H1 (cell line): Measurements from ENCODE around the gene NME9. TPM values are rescaled to one million over a fixed set of nuclear protein-coding genes. Genes with fewer than 3 reads are reported as not detected.

Source experiments
- CTCF ChIA-PET: fragments of 300-600 bp; sonication (Branson Sonifier 250); formaldehyde crosslinking; loops from one replicate; lab custom pipeline; 2021; ENCODE audit not compliant: partially characterized antibody; lab: Charles Lee
- POLR2A ChIA-PET: fragments of 300-600 bp; sonication (Branson Sonifier 250); formaldehyde crosslinking; loops from one replicate; lab custom pipeline; 2021; ENCODE audit warnings: inconsistent platforms; ENCODE audit not compliant: partially characterized antibody; lab: Charles Lee
- DNase-seq, 2 experiments: peaks; one replicate each; pipeline versions ENCODE4 v3.0.0 to v3.0.0-alpha.2; 2010 to 2022; ENCODE audit warnings: low spot score in 2 of 2, low read depth in 1 of 2, mixed read lengths in 1 of 2
- FAIRE-seq: peaks from 2 replicates; lab custom pipeline; 2011; peaks lifted over from hg19 to GRCh38; lab: Jason Lieb, UNC
- H2AFZ ChIP-seq: 2 replicates; pipeline ENCODE4 v1.8.1; 2012; ENCODE audit warnings: low read length, inconsistent platforms
- H2AK5ac ChIP-seq: 2 replicates; pipeline ENCODE4 v1.6.1; 2013; ENCODE audit warnings: low read depth, low read length
- H2BK120ac ChIP-seq: replicated peaks from 2 replicates; pipeline ENCODE3; 2013; ENCODE audit warnings: low read depth, low read length, inconsistent platforms
- H2BK12ac ChIP-seq: 2 replicates; pipeline ENCODE4 v1.6.1; 2013; ENCODE audit warnings: low read depth, low read length
- H2BK15ac ChIP-seq: 2 replicates; pipeline ENCODE4 v1.6.1; 2013; ENCODE audit warnings: low read length
- H2BK20ac ChIP-seq: 2 replicates; pipeline ENCODE4 v1.6.1; 2013; ENCODE audit warnings: low read length
- H2BK5ac ChIP-seq: 2 replicates; pipeline ENCODE4 v1.6.1; 2013; ENCODE audit warnings: low read depth, low read length
- H3K14ac ChIP-seq: 2 replicates; pipeline ENCODE4 v1.6.1; 2013; ENCODE audit warnings: inconsistent platforms; ENCODE audit not compliant: insufficient read length
- H3K18ac ChIP-seq: 2 replicates; pipeline ENCODE4 v1.6.1; 2013; ENCODE audit warnings: low read length; ENCODE audit errors: extremely low read depth
- H3K23ac ChIP-seq: 2 replicates; pipeline ENCODE4 v1.6.1; 2013; ENCODE audit warnings: inconsistent platforms; ENCODE audit not compliant: insufficient read length
- H3K23me2 ChIP-seq: 2 replicates; pipeline ENCODE4 v1.6.1; 2013; ENCODE audit warnings: low read depth, low read length
- H3K27ac ChIP-seq: 2 replicates; pipeline ENCODE4 v1.6.1; 2011; ENCODE audit warnings: low read depth, low read length, inconsistent platforms
- H3K27me3 ChIP-seq, 4 experiments: replicated peaks in 1 of 4; 1 replicate in 1 of 4; 2 replicates in 3 of 4; pipeline versions ENCODE4 v1.6.1 to v1.8.1; 2011 to 2013; ENCODE audit warnings: low read length in 3 of 4, mild to moderate bottlenecking in 3 of 4, inconsistent platforms in 2 of 4, mixed read lengths in 2 of 4, moderate library complexity in 1 of 4; ENCODE audit not compliant: control insufficient read depth in 3 of 4, insufficient read depth in 3 of 4; ENCODE audit errors: extremely low read depth in 1 of 4
- H3K36me3 ChIP-seq, 4 experiments: 2 replicates each; pipeline versions ENCODE4 v1.6.1 to v1.8.1; 2011 to 2013; ENCODE audit warnings: mild to moderate bottlenecking in 4 of 4, low read length in 3 of 4, moderate library complexity in 2 of 4, control low read depth in 1 of 4, inconsistent platforms in 1 of 4; ENCODE audit not compliant: insufficient read depth in 4 of 4, control insufficient read depth in 2 of 4
- H3K4ac ChIP-seq: replicated peaks from 2 replicates; pipeline ENCODE3; 2013; ENCODE audit warnings: low read length, low read depth, mixed read lengths, inconsistent platforms; ENCODE audit not compliant: insufficient read length
- H3K4me1 ChIP-seq, 4 experiments: replicated peaks in 1 of 4; 1 replicate in 1 of 4; 2 replicates in 3 of 4; pipeline versions ENCODE4 v1.6.1 to v1.8.1; 2011 to 2013; ENCODE audit warnings: low read length in 3 of 4, inconsistent platforms in 2 of 4, mixed read lengths in 1 of 4; ENCODE audit not compliant: insufficient read depth in 4 of 4, control insufficient read depth in 3 of 4
- H3K4me2 ChIP-seq, 2 experiments: 2 replicates each; pipeline versions ENCODE4 v1.6.1 to v1.8.1; 2011 to 2013; ENCODE audit warnings: low read depth in 2 of 2, low read length in 2 of 2, control low read depth in 1 of 2, inconsistent platforms in 1 of 2, mild to moderate bottlenecking in 1 of 2; ENCODE audit not compliant: insufficient read depth in 1 of 2
- H3K4me3 ChIP-seq, 4 experiments: fragments of 200-600, 300-600 bp in 1 of 4; sonication (generic), shearing (Covaris generic), sonication (Bioruptor Twin) in 1 of 4; 2 replicates each; pipeline versions ENCODE4 v1.5.1 to v1.8.1; 2011 to 2016; ENCODE audit warnings: low read length in 4 of 4, low read depth in 3 of 4, control low read depth in 2 of 4, inconsistent platforms in 2 of 4, mild to moderate bottlenecking in 2 of 4, mixed read lengths in 1 of 4, moderate library complexity in 1 of 4; ENCODE audit not compliant: insufficient read depth in 2 of 4; ENCODE audit errors: extremely low read depth in 1 of 4
- H3K56ac ChIP-seq: replicated peaks from 2 replicates; pipeline ENCODE3; 2013; ENCODE audit warnings: low read depth, mild to moderate bottlenecking, mixed read lengths, low read length, inconsistent platforms; ENCODE audit not compliant: insufficient read length
- H3K79me1 ChIP-seq: 2 replicates; pipeline ENCODE4 v1.6.1; 2013; ENCODE audit warnings: low read depth, low read length, control low read depth
- H3K79me2 ChIP-seq, 2 experiments: 2 replicates each; pipeline versions ENCODE4 v1.6.1 to v1.8.1; 2012 to 2013; ENCODE audit warnings: low read length in 2 of 2, mild to moderate bottlenecking in 2 of 2, inconsistent platforms in 1 of 2; ENCODE audit not compliant: insufficient read depth in 2 of 2, control insufficient read depth in 1 of 2
- H3K9ac ChIP-seq, 4 experiments: replicated peaks in 1 of 4; 1 replicate in 1 of 4; 2 replicates in 3 of 4; pipeline versions ENCODE4 v1.6.1 to v1.8.1; 2011 to 2013; ENCODE audit warnings: low read depth in 3 of 4, low read length in 3 of 4, control low read depth in 2 of 4, mild to moderate bottlenecking in 2 of 4, moderate library complexity in 2 of 4, inconsistent platforms in 1 of 4; ENCODE audit errors: extremely low read depth in 1 of 4
- H3K9me3 ChIP-seq, 2 experiments: 2 replicates each; pipeline versions ENCODE4 v1.6.1 to v1.8.1; 2012 to 2013; ENCODE audit warnings: mild to moderate bottlenecking in 2 of 2, moderate library complexity in 2 of 2, control low read depth in 1 of 2, inconsistent platforms in 1 of 2, low read depth in 1 of 2, low read length in 1 of 2, mixed read lengths in 1 of 2; ENCODE audit not compliant: insufficient read depth in 2 of 2
- H4K20me1 ChIP-seq, 2 experiments: replicated peaks in 1 of 2; 2 replicates each; pipeline versions ENCODE3 to v1.8.1; 2011 to 2013; ENCODE audit warnings: inconsistent platforms in 2 of 2, low read length in 2 of 2, mild to moderate bottlenecking in 1 of 2; ENCODE audit not compliant: insufficient read depth in 2 of 2, control insufficient read depth in 1 of 2
- H4K5ac ChIP-seq: 2 replicates; pipeline ENCODE4 v1.6.1; 2013; ENCODE audit warnings: low read length, low read depth, mixed read lengths, inconsistent platforms; ENCODE audit not compliant: insufficient read length
- H4K8ac ChIP-seq: 2 replicates; pipeline ENCODE4 v1.8.0; 2013; ENCODE audit warnings: mild to moderate bottlenecking, moderate library complexity, low read length, inconsistent platforms; ENCODE audit not compliant: insufficient read depth; ENCODE audit errors: extremely low read depth
- H4K91ac ChIP-seq: replicated peaks from 2 replicates; pipeline ENCODE3; 2013; ENCODE audit warnings: low read length, mixed read lengths, inconsistent platforms; ENCODE audit not compliant: insufficient read length
- CHD2 ChIP-seq: IDR thresholded peaks from 2 replicates; pipeline ENCODE4 v1.6.1; 2012; ENCODE audit warnings: low read length, improper control_type of control experiment
- EZH2 ChIP-seq: fragments of 200-600 bp; sonication (generic); IDR thresholded peaks from 2 replicates; pipeline ENCODE4 v1.7.1; 2012; ENCODE audit warnings: low read depth, mild to moderate bottlenecking, moderate library complexity, low read length, inconsistent platforms; ENCODE audit not compliant: severe bottlenecking
- HDAC6 ChIP-seq: IDR thresholded peaks from one replicate; pipeline ENCODE4 v1.7.1; 2012; ENCODE audit warnings: low read depth, mild to moderate bottlenecking, inconsistent platforms, low read length, moderate library complexity
- KDM5A ChIP-seq: fragments of 200-600 bp; IDR thresholded peaks from 2 replicates; pipeline ENCODE4 v1.7.1; 2012; ENCODE audit warnings: mild to moderate bottlenecking, low read length, inconsistent platforms, mixed read lengths
- RXRA ChIP-seq: IDR thresholded peaks from 2 replicates; pipeline ENCODE4 v1.6.1; 2011; ENCODE audit warnings: low read depth, mild to moderate bottlenecking, low read length, moderate library complexity; ENCODE audit not compliant: insufficient read depth
- YY1 ChIP-seq: IDR thresholded peaks from 2 replicates; pipeline ENCODE4 v1.6.1; 2011; ENCODE audit warnings: low read depth, mild to moderate bottlenecking, low read length
- WGBS, 2 experiments: shearing (Covaris generic) in 1 of 2; methylation state at CpG; one replicate each; pipeline versions ENCODE4 v1.1.6 to v1.1.7; 2013 to 2015; ENCODE audit warnings: low lambda C conversion rate in 2 of 2, mixed read lengths in 2 of 2, inconsistent platforms in 1 of 2, low coverage in 1 of 2, missing lambda C conversion rate in 1 of 2; ENCODE audit not compliant: insufficient replicate concordance in 2 of 2, insufficient coverage in 1 of 2, insufficient read length in 1 of 2; ENCODE audit errors: extremely low coverage in 1 of 2, missing lambda C conversion rate in 1 of 2; 5-methylcytosine and 5-hydroxymethylcytosine counted together
- polyA plus RNA-seq, 7 experiments: library from polyadenylated mRNA; depleted of rRNA in 3 of 7; stranded (reverse) in 5 of 7; unstranded in 2 of 7; fragments of >200 nt in 5 of 7; fragments of 200-250 nt in 2 of 7; gene quantifications; 1 replicate in 5 of 7; 2 replicates in 1 of 7; 4 replicates in 1 of 7; pipeline versions ENCODE4 v1.2.1 to v1.2.3, GENCODE V29; 2011 to 2013; ENCODE audit warnings: missing spikeins in 2 of 7, mixed read lengths in 2 of 7
- total RNA-seq: library from RNA; stranded (reverse); fragmentation: NEBNext Ultra II Directional; extraction: Animal tissue kit (Norgen Biotek cat#: 25700); gene quantifications from 2 replicates; pipeline ENCODE4 v1.2.1, GENCODE V29; 2021
- TF ChIP-seq, protein P1 (sequence below): IDR thresholded peaks from 2 replicates; pipeline ENCODE4 v1.6.1; 2011; ENCODE audit warnings: low read depth, mild to moderate bottlenecking, low read length; ENCODE audit not compliant: insufficient read depth
- TF ChIP-seq, protein P2 (sequence below): IDR thresholded peaks from 2 replicates; pipeline ENCODE4 v1.6.1; 2012; ENCODE audit warnings: low read length, inconsistent platforms
- TF ChIP-seq, protein P3 (sequence below): IDR thresholded peaks from 2 replicates; pipeline ENCODE4 v1.6.1; 2012; ENCODE audit warnings: inconsistent platforms

NME9 gene
- total and polyA plus RNA-seq, 2 of the 8 experiments (the other 6 are each of a cell fraction or from before 2014, with no cell fraction given): 0.11 TPM; not detected in 1

DNA sequence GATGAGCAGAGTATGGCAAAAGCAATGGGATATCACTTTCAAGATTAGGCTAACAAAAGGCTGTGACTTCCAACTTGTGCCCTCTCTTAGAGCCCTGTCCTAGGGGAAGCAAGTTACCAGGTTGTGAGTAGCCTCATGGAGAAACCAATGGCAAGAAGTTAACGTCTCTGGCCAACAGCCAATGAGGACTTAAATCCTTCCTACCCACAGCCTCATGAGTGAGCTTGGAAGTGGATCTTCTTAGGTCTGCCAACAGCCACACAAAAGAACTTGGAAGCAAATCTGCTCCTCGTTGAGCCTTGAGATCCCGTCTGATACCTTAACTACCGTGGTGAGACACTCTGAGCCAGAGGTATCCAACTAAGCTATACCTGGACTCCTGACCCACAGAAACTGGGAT lies 5.7 kb downstream of the NME9 start:
- H3K23me2 ChIP-seq: no peaks in the 10 kb centered on the region; the same call in 1 of the 2 replicates
- no peak overlapping the region for H3K4me3 ChIP-seq
- H3K4me2 ChIP-seq: no peak overlapping the region
- H2BK120ac ChIP-seq: no peak overlapping the region
- no peaks in the 10 kb centered on the region for H3K9me3 ChIP-seq
- H3K18ac ChIP-seq: no peak overlapping the region
- no peak overlapping the region for H3K27ac ChIP-seq
- H2BK15ac ChIP-seq: no peak overlapping the region
- H2AFZ ChIP-seq: no peak overlapping the region
- DNase-seq: no peak
- peak overlapping the region; percentile 23; the same call in 1 of the 2 replicates for H2BK20ac ChIP-seq
- H3K9ac ChIP-seq: no peak overlapping the region
- POLR2A ChIA-PET: no interaction called here
- H3K79me1 ChIP-seq: no peaks in the 10 kb centered on the region
- H3K4ac ChIP-seq: no peak overlapping the region
- H2BK12ac ChIP-seq: no peak overlapping the region
- H3K23ac ChIP-seq: no peak overlapping the region
- no peaks in the 10 kb centered on the region for H3K27me3 ChIP-seq
- H2AK5ac ChIP-seq: no peak overlapping the region
- no peak overlapping the region for H4K91ac ChIP-seq
- TF ChIP-seq YY1 (no peak), KDM5A (no peak), CHD2 (no peak), EZH2 (no peak), HDAC6 (no peak), RXRA (no peak)
- TF ChIP-seq, protein P1, sequence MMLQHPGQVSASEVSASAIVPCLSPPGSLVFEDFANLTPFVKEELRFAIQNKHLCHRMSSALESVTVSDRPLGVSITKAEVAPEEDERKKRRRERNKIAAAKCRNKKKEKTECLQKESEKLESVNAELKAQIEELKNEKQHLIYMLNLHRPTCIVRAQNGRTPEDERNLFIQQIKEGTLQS: no peak
- TF ChIP-seq, protein P2, sequence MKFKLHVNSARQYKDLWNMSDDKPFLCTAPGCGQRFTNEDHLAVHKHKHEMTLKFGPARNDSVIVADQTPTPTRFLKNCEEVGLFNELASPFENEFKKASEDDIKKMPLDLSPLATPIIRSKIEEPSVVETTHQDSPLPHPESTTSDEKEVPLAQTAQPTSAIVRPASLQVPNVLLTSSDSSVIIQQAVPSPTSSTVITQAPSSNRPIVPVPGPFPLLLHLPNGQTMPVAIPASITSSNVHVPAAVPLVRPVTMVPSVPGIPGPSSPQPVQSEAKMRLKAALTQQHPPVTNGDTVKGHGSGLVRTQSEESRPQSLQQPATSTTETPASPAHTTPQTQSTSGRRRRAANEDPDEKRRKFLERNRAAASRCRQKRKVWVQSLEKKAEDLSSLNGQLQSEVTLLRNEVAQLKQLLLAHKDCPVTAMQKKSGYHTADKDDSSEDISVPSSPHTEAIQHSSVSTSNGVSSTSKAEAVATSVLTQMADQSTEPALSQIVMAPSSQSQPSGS: no peak
- TF ChIP-seq, protein P3, sequence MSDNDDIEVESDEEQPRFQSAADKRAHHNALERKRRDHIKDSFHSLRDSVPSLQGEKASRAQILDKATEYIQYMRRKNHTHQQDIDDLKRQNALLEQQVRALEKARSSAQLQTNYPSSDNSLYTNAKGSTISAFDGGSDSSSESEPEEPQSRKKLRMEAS: no peak
- TF ChIP-seq, all 59 proteins: peak for 0
- no peaks in the 10 kb centered on the region for H3K36me3 ChIP-seq
- H3K14ac ChIP-seq: no peak overlapping the region
- H4K20me1 ChIP-seq: no peaks in the 10 kb centered on the region
- no peaks in the 10 kb centered on the region for H3K79me2 ChIP-seq
- H4K5ac ChIP-seq: no peak overlapping the region
- H3K4me1 ChIP-seq: peaks cover 0 to 3% (median 0%) of the 10 kb centered on the region in 4 experiments; a peak in 2 of 7 replicates
- no peak overlapping the region for H4K8ac ChIP-seq
- WGBS, 2 experiments: 76% methylated on average over 4 of the region's 4 CpGs; no CpG with 5 or more reads in 1 of the 2 experiments
- no peak for FAIRE-seq
- CTCF ChIA-PET: interaction anchor here (0.7 to 1.4 kb wide), 4 partner anchors 9 to 102 kb away, joined by 3 to 5 read pairs (median 4); no protein-coding TSS in a partner anchor
- no peak overlapping the region for H2BK5ac ChIP-seq
- H3K56ac ChIP-seq: no peak overlapping the region
